CD14-positive monocyte (primary cell): Measurements from ENCODE around the gene GTF2F2. TPM values are rescaled to one million over a fixed set of nuclear protein-coding genes. Genes with fewer than 3 reads are reported as not detected.

ENCODE experiments used
- DNase-seq, 3 donors: peaks; one replicate each; pipeline ENCODE4 v3.0.0-alpha.2; 2011 to 2022
- H2AFZ ChIP-seq: 2 replicates; pipeline ENCODE4 v1.6.0; 2012; ENCODE audit warnings: mild to moderate bottlenecking, low read depth, low read length, inconsistent platforms; ENCODE audit not compliant: insufficient read depth, poor library complexity, severe bottlenecking
- H3K27ac ChIP-seq, 2 donors: 1 replicate in 1 of 2; 2 replicates in 1 of 2; pipeline ENCODE4 v1.5.1; 2012 to 2013; ENCODE audit warnings: low read length in 2 of 2, control low read depth in 1 of 2, inconsistent platforms in 1 of 2, low read depth in 1 of 2, mild to moderate bottlenecking in 1 of 2
- H3K27me3 ChIP-seq, 2 donors: one replicate each; pipeline versions ENCODE4 v1.6.0 to v1.6.1; 2011 to 2013; ENCODE audit warnings: low read length in 2 of 2; ENCODE audit not compliant: control insufficient read depth in 2 of 2, insufficient read depth in 2 of 2
- H3K36me3 ChIP-seq, 2 donors: replicated peaks in 1 of 2; 1 replicate in 1 of 2; 2 replicates in 1 of 2; pipeline versions ENCODE4 v1.5.1 to v1.6.1; 2012 to 2013; ENCODE audit warnings: low read length in 2 of 2, control low read depth in 1 of 2, inconsistent platforms in 1 of 2, mild to moderate bottlenecking in 1 of 2; ENCODE audit not compliant: insufficient read depth in 2 of 2, control insufficient read depth in 1 of 2
- H3K4me1 ChIP-seq, 2 donors: 1 replicate in 1 of 2; 2 replicates in 1 of 2; pipeline versions ENCODE4 v1.5.1 to v1.6.1; 2012 to 2013; ENCODE audit warnings: low read length in 2 of 2, control low read depth in 1 of 2, inconsistent platforms in 1 of 2, mild to moderate bottlenecking in 1 of 2, moderate library complexity in 1 of 2; ENCODE audit not compliant: insufficient read depth in 2 of 2, control insufficient read depth in 1 of 2
- H3K4me2 ChIP-seq: replicated peaks from 2 replicates; pipeline ENCODE3; 2012; ENCODE audit warnings: low read length, moderate library complexity, mild to moderate bottlenecking; ENCODE audit not compliant: poor library complexity, severe bottlenecking; ENCODE audit errors: extremely low read depth
- H3K4me3 ChIP-seq, 3 experiments: fragments of 200-600 bp in 1 of 3; sonication (generic) in 1 of 3; replicated peaks in 1 of 3; 1 replicate in 2 of 3; 2 replicates in 1 of 3; pipeline ENCODE4 v1.5.1; 2011 to 2013; ENCODE audit warnings: low read length in 3 of 3, mild to moderate bottlenecking in 3 of 3, control low read depth in 2 of 3, low read depth in 2 of 3, inconsistent platforms in 1 of 3, moderate library complexity in 1 of 3
- H3K79me2 ChIP-seq: 2 replicates; pipeline ENCODE4 v1.6.0; 2012; ENCODE audit warnings: mild to moderate bottlenecking, control low read depth, inconsistent platforms, low read length, moderate library complexity; ENCODE audit not compliant: insufficient read depth
- H3K9ac ChIP-seq: 2 replicates; pipeline ENCODE4 v1.6.0; 2017; ENCODE audit warnings: low read length, mild to moderate bottlenecking; ENCODE audit not compliant: insufficient read depth, poor library complexity, severe bottlenecking
- H3K9me3 ChIP-seq, 2 donors: replicated peaks in 1 of 2; 1 replicate in 1 of 2; 2 replicates in 1 of 2; pipeline versions ENCODE4 v1.5.1 to v1.6.1; 2012 to 2013; ENCODE audit warnings: low read length in 2 of 2, control low read depth in 1 of 2; ENCODE audit not compliant: control insufficient read depth in 1 of 2, insufficient read depth in 1 of 2
- H4K20me1 ChIP-seq: 2 replicates; pipeline ENCODE4 v1.6.0; 2012; ENCODE audit warnings: mild to moderate bottlenecking, low read length, control low read depth, moderate library complexity; ENCODE audit not compliant: insufficient read depth
- H3K27ac Mint-ChIP-seq, 7 donors: one replicate each; pipeline ENCODE4 v1.8.0; 2020; ENCODE audit warnings: mild to moderate bottlenecking in 7 of 7, mixed read lengths in 7 of 7, moderate library complexity in 6 of 7, inconsistent platforms in 2 of 7
- H3K27me3 Mint-ChIP-seq, 3 donors: one replicate each; pipeline ENCODE4 v1.8.0; 2021 to 2022; ENCODE audit warnings: low read depth in 3 of 3, mild to moderate bottlenecking in 3 of 3, mixed read lengths in 3 of 3, moderate library complexity in 3 of 3, inconsistent platforms in 1 of 3
- H3K36me3 Mint-ChIP-seq, 2 donors: one replicate each; pipeline ENCODE4 v1.8.0; 2020; ENCODE audit warnings: mixed read lengths in 2 of 2, inconsistent platforms in 1 of 2, mild to moderate bottlenecking in 1 of 2
- H3K4me1 Mint-ChIP-seq: one replicate; pipeline ENCODE4 v1.8.0; 2020; ENCODE audit warnings: mild to moderate bottlenecking, mixed read lengths
- H3K4me3 Mint-ChIP-seq, 2 donors: one replicate each; pipeline ENCODE4 v1.8.0; 2020; ENCODE audit warnings: mild to moderate bottlenecking in 2 of 2, mixed read lengths in 2 of 2, moderate library complexity in 1 of 2
- H3K9me3 Mint-ChIP-seq, 7 donors: one replicate each; pipeline ENCODE4 v1.8.0; 2020 to 2022; ENCODE audit warnings: mixed read lengths in 7 of 7, mild to moderate bottlenecking in 6 of 7, moderate library complexity in 6 of 7, inconsistent platforms in 2 of 7
- WGBS: methylation state at CpG from one replicate; pipeline ENCODE4 v1.1.5; 2013; ENCODE audit warnings: missing lambda C conversion rate; ENCODE audit not compliant: insufficient coverage; 5-methylcytosine and 5-hydroxymethylcytosine counted together
- intact Hi-C, 2 donors: fragments of 100-400 bp; cut with micrococcal nuclease; formaldehyde crosslinking; loops; one replicate each; pipeline versions ENCODE4 v1.15.0 to v1.15.1; 2023
- polyA plus RNA-seq, 3 donors: library from polyadenylated mRNA; depleted of rRNA in 1 of 3; unstranded in 2 of 3; stranded (reverse) in 1 of 3; fragments of 300-500 nt in 2 of 3; fragments of >200 nt in 1 of 3; fragmentation: Illumina TruSeq in 2 of 3; gene quantifications; 1 replicate in 2 of 3; 2 replicates in 1 of 3; pipeline ENCODE4 v1.2.3, GENCODE V29; 2012 to 2021
- TF ChIP-seq, protein P1 (sequence below): fragments of 200-600 bp; IDR thresholded peaks from one replicate; pipeline ENCODE4 v1.8.0; 2022; ENCODE audit warnings: antibody characterized with exemption, mild to moderate bottlenecking

The GTF2F2 gene
- polyA plus RNA-seq, 3 donors = 8.1 to 10.4 (median 8.5) TPM

DNA sequence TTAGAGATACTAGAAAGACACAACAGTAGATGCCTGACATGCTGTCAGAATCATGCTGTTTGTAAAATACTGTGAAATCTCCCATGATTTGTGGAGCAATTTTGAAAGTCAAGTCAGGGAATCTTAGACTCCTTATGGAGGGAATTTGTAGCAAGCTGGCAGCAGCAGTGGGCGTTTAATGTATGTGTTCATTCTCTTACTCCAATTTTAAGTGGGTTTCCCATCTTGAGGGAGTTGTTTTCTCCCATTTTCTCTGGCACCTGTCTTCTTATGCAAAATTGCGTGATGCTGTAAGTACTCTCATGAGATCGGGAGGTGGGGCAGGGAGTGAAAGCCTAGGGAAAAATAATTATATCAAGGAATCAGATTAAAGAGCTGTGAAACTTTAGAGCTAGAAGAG is 16.0 kb upstream of the GTF2F2 start:
- H3K36me3 Mint-ChIP-seq = no peaks in the 10 kb centered on the region
- Histone ChIP-seq H3K27me3 (no peaks in the 10 kb centered on the region), H3K4me2 (no peak overlapping the region), H3K36me3 (no peaks in the 10 kb centered on the region), H3K9ac (no peak overlapping the region), H3K4me1 (no peaks in the 10 kb centered on the region), H2AFZ (no peak overlapping the region), H3K4me3 (no peak overlapping the region), H3K27ac (no peak overlapping the region), H3K9me3 (no peaks in the 10 kb centered on the region), H3K79me2 (no peaks in the 10 kb centered on the region), H4K20me1 (no peaks in the 10 kb centered on the region)
- WGBS = 100% methylated on average over 1 of the region's 3 CpGs
- H3K27me3 Mint-ChIP-seq = peaks cover 0 to 14% (median 6%) of the 10 kb centered on the region in 3 donors
- peaks cover 3% of the 10 kb centered on the region for H3K4me1 Mint-ChIP-seq
- H3K27ac Mint-ChIP-seq = no peak overlapping the region
- DNase-seq = no peak
- intact Hi-C loops = no loop called here
- H3K9me3 Mint-ChIP-seq = no peaks in the 10 kb centered on the region
- TF ChIP-seq, protein P1, sequence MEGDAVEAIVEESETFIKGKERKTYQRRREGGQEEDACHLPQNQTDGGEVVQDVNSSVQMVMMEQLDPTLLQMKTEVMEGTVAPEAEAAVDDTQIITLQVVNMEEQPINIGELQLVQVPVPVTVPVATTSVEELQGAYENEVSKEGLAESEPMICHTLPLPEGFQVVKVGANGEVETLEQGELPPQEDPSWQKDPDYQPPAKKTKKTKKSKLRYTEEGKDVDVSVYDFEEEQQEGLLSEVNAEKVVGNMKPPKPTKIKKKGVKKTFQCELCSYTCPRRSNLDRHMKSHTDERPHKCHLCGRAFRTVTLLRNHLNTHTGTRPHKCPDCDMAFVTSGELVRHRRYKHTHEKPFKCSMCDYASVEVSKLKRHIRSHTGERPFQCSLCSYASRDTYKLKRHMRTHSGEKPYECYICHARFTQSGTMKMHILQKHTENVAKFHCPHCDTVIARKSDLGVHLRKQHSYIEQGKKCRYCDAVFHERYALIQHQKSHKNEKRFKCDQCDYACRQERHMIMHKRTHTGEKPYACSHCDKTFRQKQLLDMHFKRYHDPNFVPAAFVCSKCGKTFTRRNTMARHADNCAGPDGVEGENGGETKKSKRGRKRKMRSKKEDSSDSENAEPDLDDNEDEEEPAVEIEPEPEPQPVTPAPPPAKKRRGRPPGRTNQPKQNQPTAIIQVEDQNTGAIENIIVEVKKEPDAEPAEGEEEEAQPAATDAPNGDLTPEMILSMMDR = no peak
- no peak overlapping the region for H3K4me3 Mint-ChIP-seq

- Mint-ChIP-seq H3K36me3 (no peaks in the 10 kb centered on the region), H3K27ac (no peak overlapping the region), H3K27me3 (peaks cover 0 to 14% (median 7%) of the 10 kb centered on the region in 3 donors), H3K4me1 (peaks cover 3% of the 10 kb centered on the region), H3K9me3 (no peaks in the 10 kb centered on the region), H3K4me3 (no peak overlapping the region)
- Histone ChIP-seq H3K27ac (no peak overlapping the region), H3K79me2 (no peaks in the 10 kb centered on the region), H3K4me2 (no peak overlapping the region), H2AFZ (no peak overlapping the region), H3K9me3 (no peaks in the 10 kb centered on the region), H3K4me3 (no peak overlapping the region), H3K4me1 (no peaks in the 10 kb centered on the region), H3K9ac (no peak overlapping the region), H3K36me3 (no peaks in the 10 kb centered on the region), H3K27me3 (no peaks in the 10 kb centered on the region), H4K20me1 (no peaks in the 10 kb centered on the region)
- WGBS = 99% methylated on average over 5 of the region's 5 CpGs
- intact Hi-C loops = no loop called here
- TF ChIP-seq, protein P1 = no peak
- no peak for DNase-seq
Observed at GRCh38 chr13:45105895-45106294, 14.4 kb upstream of the GTF2F2 start.
